CD4-positive, alpha-beta T cell treated with Interferon gamma for 1 hour (primary cell): ENCODE results near the gene TLE5.
"Not testable (repeated sequence)": the region's sequence is repeated elsewhere in the genome, so short reads cannot be mapped to it uniquely, and the experiment has no call there.

Experiments
- DNase-seq: peaks from one replicate; pipeline ENCODE4 v3.0.0-alpha.2; 2020

The TLE5 gene

GRCh38 chr19:3096267-3096901 is 34.1 kb upstream of the TLE5 start:
- DNase-seq = no peak

GRCh38 chr19:3095441-3096191 is 33.3 kb upstream of the TLE5 start:
- peak; percentile 81 for DNase-seq

GRCh38 chr19:3094601-3095440 is 32.5 kb upstream of the TLE5 start:
- peak; percentile 15 for DNase-seq

GRCh38 chr19:3089299-3089855 is 27.1 kb upstream of the TLE5 start:
- DNase-seq = not testable (repeated sequence)

DNA sequence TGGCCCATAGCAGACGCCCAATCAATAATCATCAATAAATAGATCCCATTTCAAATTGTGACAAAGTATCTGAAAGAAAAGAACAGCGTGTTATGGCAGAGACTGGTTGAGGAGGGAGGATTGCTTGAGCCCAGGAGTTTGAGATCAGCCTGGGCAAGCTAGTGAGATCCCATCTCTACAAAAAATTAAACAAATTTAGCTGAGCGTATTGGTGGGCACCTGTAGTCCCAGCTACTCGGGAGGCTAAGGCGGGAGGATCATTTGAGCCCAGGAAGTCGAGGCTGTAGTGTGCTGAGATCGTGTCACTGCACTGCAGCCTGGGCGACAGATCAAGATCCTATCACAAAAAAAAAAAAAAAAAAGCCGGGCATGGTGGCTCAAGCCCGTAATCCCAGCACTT is 25.5 kb upstream of the TLE5 start:
- DNase-seq = no peak

DNA sequence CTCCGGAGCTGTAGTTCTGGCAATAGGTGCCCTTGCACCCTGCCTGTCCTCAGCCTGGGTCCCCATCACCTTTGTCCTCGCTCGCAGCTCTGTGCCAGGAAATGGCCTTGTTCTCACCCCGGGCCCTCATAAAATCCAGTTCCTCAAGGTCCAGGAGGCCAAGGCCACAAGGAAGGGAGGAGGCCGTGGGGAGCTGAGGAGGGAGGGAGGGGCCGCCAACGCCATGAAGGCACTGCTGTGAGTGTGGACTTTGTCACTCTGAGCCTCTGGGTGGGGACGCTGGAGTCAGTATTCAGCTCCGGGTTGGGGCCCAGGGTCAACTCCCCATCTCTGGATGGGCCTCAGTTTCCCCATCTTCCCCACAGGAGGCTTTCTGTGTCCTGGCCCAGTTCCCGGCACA is 22.6 kb upstream of the TLE5 start:
- DNase-seq = no peak

- no peak for DNase-seq
Observed at GRCh38 chr19:3083964-3084363, 21.7 kb upstream of the TLE5 start.

GRCh38 chr19:3082331-3082730 is 20.0 kb upstream of the TLE5 start:
- no peak for DNase-seq

DNA sequence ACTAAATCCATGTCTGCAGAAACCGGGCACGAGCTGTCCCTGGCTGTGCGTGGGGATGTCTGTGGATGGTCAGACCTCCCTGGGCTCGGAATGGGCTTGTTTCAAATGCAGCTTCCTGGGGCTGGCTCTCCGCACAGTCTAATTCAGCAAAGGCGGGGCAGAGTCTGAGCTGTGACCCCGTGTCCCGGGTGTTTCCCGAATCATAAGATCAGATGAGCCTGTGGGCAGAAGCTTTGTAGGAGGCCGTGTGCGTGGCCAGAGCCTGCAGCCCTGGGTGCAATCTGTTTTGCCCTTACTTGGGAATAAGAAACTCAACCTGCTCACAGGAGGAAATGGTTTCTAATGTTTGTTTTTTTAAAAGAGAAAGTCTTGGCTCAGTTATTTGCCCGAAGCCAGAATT is 18.0 kb upstream of the TLE5 start:
- DNase-seq = no peak

DNA sequence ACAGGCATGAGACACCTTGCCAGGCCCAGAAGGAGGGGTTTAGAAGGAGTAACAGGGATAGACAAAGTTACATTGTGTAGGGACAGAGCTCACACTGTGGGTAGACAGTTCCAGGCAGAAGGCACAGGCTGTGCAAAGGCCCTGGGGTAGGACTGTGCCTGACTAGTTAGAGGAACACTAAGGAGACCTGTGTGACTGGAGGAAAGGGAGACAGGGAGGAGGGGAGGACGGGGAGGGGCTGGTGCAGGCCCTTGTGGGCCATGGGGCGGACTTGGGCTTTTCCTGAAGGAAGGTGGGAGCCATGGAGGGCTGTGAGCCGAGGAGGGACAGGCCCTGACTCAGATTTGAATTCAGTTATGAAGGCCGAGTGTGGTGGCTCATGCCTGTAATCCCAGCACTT is 17.3 kb upstream of the TLE5 start:
- DNase-seq = no peak

DNA sequence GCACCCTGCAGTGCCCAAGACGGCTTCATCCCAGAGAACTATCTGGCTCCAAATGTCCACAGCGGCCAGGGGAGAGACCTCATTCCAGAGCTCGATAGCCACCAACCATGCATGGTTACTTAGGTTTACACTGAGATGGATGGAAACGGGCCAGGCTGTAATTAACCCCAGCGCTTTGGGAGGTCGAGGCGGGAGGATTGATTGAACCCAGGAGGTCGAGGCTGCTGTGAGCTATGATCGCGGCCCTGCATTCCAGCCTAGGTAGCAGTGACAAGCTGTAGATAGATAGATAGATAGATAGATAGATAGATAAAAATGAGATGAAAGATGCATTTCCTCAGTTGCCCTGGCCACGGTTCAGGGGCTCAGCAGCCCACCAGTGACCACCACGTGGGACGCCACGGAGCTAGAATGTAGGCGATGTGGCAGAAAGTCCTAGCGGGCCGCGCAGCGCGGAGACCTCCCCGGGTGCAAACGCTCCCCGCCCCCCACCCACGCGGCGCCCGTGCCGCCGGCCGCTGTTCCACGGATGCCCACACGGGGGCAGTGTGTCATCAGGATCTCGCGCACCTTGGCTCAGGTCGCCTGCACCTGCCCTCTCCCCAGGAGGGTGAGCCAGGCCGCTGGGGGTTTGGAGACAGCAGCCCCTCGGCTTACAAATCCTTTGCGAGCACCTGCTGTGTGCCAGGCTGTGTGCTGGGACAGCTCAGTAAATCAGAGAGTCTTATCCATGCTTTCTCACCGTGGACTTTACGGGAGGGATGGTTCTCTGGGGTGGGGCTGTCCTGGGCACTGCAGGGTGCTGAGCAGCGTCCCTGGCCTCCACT is 13.5 kb upstream of the TLE5 start:
- DNase-seq = peak; percentile 70

DNA sequence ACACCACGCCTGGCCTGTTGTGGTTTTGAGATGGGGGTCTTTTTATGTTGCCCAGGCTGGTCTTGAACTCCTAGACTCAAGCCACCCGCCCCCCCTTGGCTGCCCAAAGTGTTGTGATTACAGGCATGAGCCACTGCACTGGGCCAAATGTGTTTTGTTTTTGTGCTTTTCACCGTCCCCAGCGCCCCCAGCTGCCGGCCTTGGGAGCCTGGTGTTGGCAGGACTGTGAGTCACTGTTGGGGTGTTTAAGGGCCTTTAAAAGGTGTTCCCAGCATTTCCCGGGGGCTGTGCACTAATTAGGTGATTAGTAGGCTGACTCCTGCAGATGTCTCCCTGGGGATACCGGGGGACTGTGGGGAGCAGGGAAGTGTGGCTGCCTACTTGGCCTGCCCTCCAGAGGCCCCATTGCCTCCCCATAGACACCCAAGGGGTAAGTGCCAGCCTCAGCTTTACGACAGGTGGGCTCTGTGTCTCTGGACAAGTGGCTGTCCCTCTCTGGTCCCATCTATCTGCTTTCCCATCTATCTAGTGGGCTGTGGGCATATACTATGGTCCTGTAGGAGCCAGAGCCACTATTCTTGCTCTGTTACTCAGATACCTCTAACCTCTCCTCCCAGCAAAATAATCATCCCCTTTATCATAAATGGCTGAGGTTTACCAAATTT is 11.8 kb upstream of the TLE5 start:
- no peak for DNase-seq

- DNase-seq = no peak
Observed at GRCh38 chr19:3073159-3073563, 10.9 kb upstream of the TLE5 start.

GRCh38 chr19:3071768-3072167 is 9.5 kb upstream of the TLE5 start:
- no peak for DNase-seq

DNA sequence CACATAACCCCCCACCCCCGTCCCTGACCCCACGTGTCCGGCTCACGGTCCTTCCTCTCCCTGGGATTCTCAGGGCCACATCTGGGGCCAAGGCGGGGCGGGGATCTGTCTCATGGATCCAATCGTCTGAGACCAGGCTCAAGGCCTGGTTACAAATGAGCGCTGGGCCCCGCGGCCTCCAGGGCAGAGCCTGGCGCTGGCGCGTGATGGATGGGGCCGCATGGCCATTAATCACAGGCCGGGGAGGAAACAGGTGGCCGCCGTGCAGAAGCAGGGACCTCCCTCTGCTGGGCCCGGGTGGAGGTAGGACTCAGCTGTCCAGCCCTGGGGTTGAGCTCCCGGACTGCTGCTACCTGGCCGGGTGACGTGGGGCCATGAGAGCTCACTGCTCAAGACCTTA is 5.8 kb upstream of the TLE5 start:
- DNase-seq = no peak

DNA sequence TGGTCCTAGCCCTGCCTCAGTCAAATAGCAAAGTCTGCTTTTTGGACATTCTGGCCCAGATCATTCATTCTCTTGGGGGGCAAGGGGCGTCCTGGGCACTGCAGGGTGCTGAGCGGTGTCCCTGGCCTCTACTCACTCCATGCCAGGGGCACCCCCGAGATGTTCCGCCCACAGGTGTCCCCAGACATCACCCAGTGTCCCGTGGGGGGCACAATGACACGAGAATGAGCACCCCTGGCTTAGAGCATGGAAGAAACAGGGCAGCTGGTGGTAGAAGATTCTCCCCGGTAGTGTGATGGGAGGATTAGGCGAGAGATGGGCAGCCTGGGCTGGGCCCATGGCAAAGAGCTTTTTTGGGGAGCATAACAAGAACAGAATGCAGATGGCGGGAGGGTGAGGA is 5.3 kb upstream of the TLE5 start:
- DNase-seq = no peak

- no peak for DNase-seq
Observed at GRCh38 chr19:3066482-3067049, 4.3 kb upstream of the TLE5 start.

GRCh38 chr19:3065675-3066357 is 3.5 kb upstream of the TLE5 start:
- DNase-seq = peak; percentile 63

DNA sequence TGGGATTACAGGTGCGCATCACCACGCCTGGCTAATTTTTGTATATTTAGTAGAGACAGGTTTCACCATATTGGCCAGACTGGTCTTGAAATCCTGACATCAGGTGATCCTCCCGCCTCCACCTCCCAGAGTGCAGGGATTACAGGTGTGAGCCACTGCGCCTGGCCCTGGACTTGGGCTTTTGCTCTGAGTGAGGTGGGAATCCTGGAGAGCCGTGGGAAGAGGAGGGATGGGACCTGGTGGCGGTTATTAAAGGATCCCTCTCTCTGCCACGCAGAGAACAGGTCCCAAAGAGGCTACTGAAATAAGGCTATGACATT is 1.7 kb upstream of the TLE5 start:
- no peak for DNase-seq

GRCh38 chr19:3061182-3062161 is 823 bp downstream of the TLE5 start:
- peak; percentile 81 for DNase-seq
